CD4-positive, alpha-beta T cell treated with Interferon alpha-2 for 1 hour (primary cell): ENCODE measurements around the gene TNNI3K.
"Not testable (repeated sequence)": the region's sequence is repeated elsewhere in the genome, so short reads cannot be mapped to it uniquely, and the experiment has no call there.

Experiments used
- DNase-seq, 2 donors: peaks; one replicate each; pipeline ENCODE4 v3.0.0-alpha.2; 2020 to 2022

Gene TNNI3K, protein sequence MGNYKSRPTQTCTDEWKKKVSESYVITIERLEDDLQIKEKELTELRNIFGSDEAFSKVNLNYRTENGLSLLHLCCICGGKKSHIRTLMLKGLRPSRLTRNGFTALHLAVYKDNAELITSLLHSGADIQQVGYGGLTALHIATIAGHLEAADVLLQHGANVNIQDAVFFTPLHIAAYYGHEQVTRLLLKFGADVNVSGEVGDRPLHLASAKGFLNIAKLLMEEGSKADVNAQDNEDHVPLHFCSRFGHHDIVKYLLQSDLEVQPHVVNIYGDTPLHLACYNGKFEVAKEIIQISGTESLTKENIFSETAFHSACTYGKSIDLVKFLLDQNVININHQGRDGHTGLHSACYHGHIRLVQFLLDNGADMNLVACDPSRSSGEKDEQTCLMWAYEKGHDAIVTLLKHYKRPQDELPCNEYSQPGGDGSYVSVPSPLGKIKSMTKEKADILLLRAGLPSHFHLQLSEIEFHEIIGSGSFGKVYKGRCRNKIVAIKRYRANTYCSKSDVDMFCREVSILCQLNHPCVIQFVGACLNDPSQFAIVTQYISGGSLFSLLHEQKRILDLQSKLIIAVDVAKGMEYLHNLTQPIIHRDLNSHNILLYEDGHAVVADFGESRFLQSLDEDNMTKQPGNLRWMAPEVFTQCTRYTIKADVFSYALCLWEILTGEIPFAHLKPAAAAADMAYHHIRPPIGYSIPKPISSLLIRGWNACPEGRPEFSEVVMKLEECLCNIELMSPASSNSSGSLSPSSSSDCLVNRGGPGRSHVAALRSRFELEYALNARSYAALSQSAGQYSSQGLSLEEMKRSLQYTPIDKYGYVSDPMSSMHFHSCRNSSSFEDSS

DNA sequence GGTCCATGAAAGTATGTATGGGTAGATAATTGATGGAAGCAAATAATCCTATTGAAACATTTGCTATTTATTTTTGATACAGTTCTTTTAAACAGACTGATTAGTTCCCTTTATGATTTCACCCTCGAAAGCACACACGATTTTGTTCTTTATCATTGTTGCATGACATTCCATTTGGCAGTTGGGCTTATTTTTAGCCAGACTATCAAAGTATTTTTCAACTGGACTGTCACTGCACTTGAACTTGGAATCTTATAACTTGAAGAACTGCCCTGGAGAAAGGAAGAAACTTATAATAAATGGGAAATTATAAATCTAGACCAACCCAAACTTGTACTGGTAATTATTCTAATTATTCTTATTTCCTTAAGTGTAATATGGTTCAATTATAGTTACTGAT lies at the start of gene TNNI3K:
TSS of gene TNNI3K (plus strand) at position 235 of the 400 bp plus-strand sequence. CDS start at position 300, 65 bp downstream.
- DNase-seq, result no peak

DNA sequence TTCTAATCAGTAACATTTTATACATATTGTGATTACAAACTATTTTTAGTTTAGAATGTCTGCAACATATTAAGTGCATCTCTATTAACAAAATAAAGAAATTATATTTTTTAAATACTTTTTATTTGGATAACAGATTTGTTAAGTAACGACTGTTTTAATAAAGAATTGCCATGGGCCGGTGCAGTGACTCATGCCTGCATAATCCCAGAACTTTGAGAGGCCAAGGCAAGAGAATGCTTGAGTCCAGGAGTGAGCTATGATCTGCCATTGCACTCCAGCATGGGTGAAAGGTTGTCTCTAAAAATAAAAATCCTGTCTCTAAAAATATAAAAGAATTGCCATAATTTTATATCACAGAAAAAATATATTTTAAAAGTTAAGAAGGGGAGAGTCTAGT lies 41.3 kb upstream of the TNNI3K start:
- DNase-seq, result no peak

GRCh38 chr1:74195339-74195738 lies 39.8 kb upstream of the TNNI3K start:
- DNase-seq, result no peak

DNA sequence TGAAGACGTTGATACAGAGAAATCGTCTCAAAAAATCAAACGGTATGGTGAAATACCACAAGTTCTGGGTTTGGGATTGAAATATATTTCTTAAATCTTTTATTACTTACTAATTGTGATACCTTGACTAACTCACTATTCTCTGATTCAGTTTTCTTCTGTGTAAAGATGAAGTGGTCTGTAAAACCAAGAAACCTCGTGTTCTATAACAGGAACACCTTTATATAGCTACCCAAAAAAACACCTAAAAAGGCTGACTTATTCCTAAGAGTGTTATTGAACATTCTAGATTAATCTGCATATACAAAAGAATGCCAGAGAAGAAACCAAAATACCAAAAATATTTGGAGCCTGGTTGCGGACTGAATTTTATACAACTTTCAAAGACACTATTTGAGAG lies 37.9 kb upstream of the TNNI3K start:
- DNase-seq, result no peak

DNA sequence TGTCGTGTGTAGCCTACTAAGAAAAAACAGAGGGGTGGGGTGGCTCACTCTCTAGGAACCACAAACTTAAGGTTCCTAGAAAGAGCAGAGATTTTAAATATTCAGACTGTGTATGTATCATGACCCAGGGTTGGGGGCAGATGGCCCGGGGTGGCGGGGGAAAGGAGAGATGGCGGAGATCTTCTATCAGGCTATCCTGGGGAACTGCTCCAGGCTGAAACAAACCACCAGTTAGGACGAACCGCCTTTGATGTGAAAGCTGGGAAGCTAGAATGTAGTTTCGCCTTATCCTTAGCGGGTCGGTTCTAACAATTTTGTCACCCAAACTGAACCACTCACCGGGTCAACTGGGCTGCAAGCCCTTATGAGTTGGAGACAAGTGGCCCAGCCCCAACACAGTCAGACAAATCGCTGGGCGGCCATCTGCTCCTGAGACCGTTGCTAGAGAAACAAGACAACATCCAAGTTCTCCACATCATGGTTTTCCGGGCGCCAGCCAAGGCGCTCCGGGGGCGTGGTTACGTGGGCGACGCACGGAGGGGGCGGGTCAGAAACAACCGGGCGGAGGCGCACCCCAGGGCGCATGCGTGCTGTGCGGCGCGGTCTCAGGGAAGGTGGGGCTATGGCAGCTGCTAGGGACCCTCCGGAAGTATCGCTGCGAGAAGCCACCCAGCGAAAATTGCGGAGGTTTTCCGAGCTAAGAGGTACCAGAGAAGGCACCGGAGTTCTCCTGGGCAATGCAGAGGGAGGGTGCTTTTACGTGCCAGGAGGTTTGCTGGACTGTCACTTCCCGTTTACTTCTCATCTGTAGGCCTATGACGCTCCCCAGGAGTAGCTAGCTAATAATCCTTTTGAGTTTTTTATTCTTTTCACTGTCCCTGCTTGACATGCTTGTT lies 37.3 kb upstream of the TNNI3K start, which contains the start of the genes FPGT and LRRIQ3:
TSS of gene FPGT (plus strand) at position 586 of the 896 bp plus-strand sequence. CDS start at position 623, 37 bp downstream.
TSS of gene LRRIQ3 (minus strand) at position 520 of the 896 bp plus-strand sequence. CDS start 14,492 bp downstream, outside the sequence.
- peak; percentile 94 to 96 for DNase-seq

- DNase-seq, result no peak
Observed at GRCh38 chr1:74199504-74199903, 35.7 kb upstream of the TNNI3K start.

DNA sequence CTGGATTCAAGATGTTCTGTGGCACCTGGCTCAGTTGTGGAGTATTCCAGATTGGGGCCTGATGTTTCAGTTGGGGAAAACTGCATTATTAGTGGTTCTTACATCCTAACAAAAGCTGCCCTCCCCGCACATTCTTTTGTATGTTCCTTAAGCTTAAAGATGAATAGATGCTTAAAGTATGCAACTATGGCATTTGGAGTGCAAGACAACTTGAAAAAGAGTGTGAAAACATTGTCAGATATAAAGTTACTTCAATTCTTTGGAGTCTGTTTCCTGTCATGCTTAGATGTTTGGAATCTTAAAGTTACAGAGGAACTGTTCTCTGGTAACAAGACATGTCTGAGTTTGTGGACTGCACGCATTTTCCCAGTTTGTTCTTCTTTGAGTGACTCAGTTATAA lies 29.9 kb upstream of the TNNI3K start:
- DNase-seq, result no peak

DNA sequence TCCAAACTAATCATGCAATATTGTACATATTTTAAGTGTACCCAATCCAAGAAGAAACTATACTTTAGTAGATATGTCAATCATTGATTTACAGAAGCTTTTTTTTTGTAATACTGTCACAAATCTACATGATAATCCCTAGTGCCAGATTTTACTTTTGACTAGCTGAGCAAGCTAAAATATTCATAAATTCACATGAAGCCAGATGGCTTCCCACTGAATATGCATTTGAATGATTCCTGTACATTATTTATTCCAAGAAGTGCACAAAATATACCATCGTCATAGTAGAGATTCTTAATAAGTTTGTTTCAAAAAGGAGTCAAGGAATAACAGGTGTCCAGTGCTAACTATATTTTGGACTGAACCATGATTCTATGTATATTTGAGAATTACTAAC lies 20.0 kb upstream of the TNNI3K start:
- DNase-seq, result no peak

DNA sequence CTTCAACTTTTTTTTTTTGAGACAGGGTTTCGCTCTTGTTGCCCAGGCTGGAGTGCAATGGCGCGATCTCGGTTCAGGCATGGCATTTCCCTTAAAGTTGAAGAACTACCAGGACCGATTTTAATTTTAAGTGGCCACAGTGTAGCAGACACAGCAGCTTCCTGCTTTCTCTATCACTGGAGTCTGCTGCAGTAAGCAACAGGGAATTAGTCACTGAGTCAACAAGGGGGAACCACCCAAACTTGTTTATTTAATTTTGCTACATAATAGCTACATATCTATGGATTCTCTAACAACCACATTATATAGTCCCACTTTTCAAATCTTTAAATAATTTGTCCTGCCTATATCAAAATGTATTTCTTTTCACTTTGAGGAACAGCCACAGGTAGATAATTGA lies 12.5 kb upstream of the TNNI3K start:
- no peak for DNase-seq

DNA sequence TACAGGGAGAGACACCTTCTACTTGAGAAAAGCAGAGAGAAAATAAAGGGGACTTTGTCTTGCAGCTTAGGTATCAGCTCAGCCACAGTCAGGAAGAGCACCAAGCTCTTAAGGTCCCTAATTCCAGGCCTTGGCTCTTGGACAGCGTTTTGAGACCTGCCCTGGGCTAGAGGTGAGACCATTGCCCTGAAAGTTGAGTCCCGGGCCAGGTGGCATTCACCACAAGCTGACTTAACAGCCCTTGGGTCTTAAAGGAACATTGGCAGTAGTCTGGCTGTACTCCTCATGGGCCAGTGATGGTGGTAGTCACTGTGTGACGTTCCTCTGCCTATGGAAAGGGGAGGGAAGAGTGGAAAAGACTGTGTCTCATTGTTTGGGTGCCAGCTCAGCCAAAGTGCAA lies 11.7 kb upstream of the TNNI3K start:
- no peak for DNase-seq

DNA sequence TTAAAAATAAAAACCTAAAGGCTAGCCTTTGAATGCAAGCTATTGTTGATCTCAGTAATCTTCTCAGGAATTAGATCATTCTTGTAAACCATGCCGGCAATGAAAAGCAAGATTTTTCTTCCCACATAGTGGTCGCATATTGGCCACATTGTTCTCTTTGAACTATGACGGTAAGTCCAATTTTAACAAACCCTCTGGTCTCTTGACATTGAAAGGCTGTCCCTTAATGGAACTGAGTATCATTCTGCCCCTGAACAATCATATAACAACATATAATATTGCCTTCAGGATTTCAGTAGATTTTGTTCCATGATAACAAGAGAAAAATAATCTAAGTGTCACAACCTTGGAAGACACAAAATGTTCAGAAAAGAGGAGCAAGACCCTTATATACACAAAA lies 1.3 kb downstream of the TNNI3K start:
- no peak for DNase-seq

- DNase-seq, result no peak
Observed at GRCh38 chr1:74237035-74237434, 1.8 kb downstream of the TNNI3K start.

DNA sequence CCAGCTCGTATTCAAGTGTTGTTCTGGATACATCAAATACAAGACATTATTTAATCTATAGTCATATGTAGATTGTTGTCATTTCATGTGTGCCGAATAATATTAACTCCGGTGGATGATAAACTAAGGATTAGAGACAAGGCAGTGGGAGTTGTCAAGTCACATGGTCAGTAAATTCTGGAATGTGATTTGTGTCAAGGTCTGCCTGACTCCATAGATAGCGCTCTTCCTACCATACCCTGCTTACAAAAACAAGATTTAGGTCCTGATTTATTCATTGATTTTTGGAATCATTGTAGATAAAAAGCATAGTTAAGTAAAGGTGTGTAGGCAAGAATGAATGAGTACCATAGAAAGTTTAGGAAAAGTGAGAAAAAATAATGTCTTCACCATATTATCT lies 2.6 kb downstream of the TNNI3K start:
- DNase-seq, result no peak

GRCh38 chr1:74245168-74245772 lies 10.1 kb downstream of the TNNI3K start:
- no peak for DNase-seq

GRCh38 chr1:74246315-74246714 lies 11.1 kb downstream of the TNNI3K start:
- DNase-seq, result no peak

- DNase-seq, result no peak
Observed at GRCh38 chr1:74247881-74248528, 12.8 kb downstream of the TNNI3K start.

GRCh38 chr1:74253243-74253824 lies 18.1 kb downstream of the TNNI3K start:
- DNase-seq, result not testable (repeated sequence)

DNA sequence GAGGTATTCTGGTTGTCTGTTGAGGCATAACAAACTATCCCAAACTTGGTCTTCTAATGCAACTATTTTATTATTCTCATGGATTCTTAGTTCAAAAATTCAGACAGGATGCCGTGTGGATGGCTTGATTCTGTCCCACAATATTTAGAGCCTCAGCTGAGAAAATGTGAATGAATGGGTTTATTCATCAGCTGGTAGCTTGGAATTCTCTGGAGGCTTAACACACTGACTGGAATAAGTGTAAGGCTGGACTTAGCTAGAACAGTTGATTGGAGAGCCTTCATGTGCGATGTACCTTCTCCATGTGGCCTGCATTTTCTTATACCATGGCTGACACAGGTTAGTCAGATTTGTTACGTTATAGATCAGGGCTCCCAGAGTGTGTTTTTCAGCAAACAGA lies 30.8 kb downstream of the TNNI3K start:
- DNase-seq, result no peak

DNA sequence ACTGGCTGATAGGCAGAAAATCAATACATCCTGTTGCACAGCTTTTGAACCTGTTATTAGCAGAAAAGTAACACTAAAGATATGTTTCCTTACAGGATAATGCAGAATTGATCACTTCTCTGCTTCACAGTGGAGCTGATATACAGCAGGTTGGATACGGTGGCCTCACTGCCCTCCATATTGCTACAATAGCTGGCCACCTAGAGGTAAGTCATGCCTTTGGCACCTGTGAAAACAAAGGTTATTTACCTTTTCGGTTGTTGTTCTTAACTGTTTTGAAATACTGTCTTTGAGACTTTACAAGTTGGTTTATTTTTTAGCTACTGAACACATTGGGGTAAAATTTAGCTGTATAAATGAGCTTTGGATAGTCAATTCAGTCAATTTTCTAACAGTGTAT lies 36.3 kb downstream of the TNNI3K start:
- DNase-seq, result no peak

DNA sequence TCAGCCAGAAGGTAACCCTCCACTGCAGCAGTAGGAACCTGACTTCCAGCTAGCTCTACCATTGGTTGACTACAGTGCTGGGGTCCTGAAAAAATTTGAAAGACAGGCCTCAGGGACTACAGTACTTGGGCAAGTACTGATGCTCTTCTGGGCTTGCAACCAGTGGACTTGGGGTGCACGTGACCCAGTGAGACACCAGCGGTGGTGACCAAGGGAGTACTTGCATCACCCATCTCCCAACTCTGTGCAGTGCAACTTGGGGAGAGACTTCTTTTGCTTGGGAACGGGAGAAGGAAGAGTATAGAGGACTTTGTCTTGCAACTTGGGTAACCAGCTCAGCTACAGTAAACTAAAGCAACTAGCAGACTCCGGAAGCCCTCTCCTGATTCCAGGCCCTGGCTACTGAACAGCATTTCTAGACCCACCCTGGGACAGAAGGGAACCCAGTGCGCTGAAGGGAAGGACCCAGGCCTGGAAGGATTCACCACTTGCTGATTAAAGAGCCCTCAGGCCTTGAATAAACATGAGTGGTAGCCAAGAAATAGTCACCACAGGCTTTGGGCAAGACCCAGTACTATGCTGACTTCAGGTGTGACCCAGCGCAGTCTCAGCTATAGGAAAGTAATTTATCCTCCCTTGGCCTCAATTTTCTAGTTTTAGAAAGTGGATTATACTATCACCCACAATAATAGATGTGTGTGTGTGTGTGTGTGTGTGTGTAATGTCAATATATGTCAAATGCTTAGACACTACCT lies 45.6 kb downstream of the TNNI3K start:
- no peak for DNase-seq

DNA sequence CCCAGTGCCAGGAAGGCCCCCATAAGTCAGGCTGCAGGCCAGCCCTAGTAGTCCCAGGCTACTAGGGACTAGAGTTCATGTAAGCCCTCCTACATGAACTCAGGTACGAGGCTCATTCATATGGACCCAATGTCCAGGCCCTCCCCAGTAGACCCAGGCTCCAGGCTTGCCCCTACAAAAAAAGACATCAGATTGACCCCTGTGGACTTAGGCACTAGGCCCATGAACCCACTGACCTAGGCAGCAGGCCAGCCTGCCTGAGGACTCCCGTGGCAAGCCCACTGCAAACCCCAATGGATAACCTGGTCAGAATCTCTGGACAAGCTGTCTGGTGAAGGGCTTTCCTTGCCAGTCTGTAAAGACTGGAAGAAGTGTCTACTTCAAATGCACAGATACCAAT lies 51.2 kb downstream of the TNNI3K start:
- no peak for DNase-seq
